ENCODE data around the gene NFASC.

GRCh38 chr1:204853436-204853835 lies 17.2 kb upstream of the NFASC start:
- TF ChIP-seq CTCF (IDR thresholded peaks at IDR 0.05) (no peak), POLR2A (IDR thresholded peaks at IDR 0.05) (no peak)

Data from testis (tissue), 2 donors.